Camera-type eye (tissue), 1 donor: ENCODE measurements around the gene ELAVL2. TPM values are rescaled to one million over a fixed set of nuclear protein-coding genes. Genes with fewer than 3 reads are reported as not detected.

Source experiments
- total RNA-seq: library from RNA; depleted of rRNA; stranded (reverse); fragments of >200 nt; gene quantifications from one replicate; pipeline ENCODE4 v1.2.3, GENCODE V29; 2014

Gene ELAVL2
- total RNA-seq = 37.8 TPM

DNA sequence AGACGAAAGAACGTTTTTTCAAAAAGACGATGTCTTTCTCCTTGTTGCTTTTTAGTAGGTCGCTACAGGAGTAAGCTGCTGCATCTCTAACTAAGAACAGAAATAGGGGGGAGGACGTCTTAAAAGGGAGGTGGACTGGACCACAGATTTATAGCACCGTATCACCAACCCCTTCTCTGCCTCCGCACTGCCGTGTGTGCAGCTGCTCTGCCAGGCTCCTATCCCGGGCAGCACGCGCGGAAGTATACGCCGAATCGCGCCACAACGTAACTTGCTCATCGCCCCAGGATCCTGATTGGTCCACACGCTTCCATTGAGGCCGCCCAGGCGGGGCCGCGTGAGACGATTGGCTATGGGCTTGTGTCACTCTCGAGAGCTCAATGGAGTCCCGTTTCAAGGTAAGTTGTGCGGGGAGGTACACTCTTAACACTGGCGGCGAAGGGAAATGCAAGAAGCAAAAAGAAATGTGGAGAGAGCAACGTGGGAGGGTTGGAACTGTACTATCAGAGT is at the start of gene ELAVL2:
Gene ELAVL2 (minus strand): TSS at position 121 of the 510 bp plus-strand sequence. CDS start 64,006 bp downstream, outside the sequence.

